LNCaP clone FGC (cell line): ENCODE measurements around the gene BMAL1.

Experiments
- DNase-seq: peaks from one replicate; pipeline ENCODE4 v3.0.0-alpha.2; 2011; ENCODE audit warnings: low read depth
- H3K4me3 ChIP-seq: 2 replicates; pipeline ENCODE4 v1.5.1; 2011; ENCODE audit warnings: mild to moderate bottlenecking, low read depth, low read length, control low read depth
- TF ChIP-seq, protein P1 (sequence below): IDR thresholded peaks from 2 replicates; pipeline ENCODE4 v1.5.1; 2012; ENCODE audit warnings: mild to moderate bottlenecking; ENCODE audit not compliant: control insufficient read depth, insufficient read depth; ENCODE audit errors: extremely low read depth

BMAL1 gene

DNA sequence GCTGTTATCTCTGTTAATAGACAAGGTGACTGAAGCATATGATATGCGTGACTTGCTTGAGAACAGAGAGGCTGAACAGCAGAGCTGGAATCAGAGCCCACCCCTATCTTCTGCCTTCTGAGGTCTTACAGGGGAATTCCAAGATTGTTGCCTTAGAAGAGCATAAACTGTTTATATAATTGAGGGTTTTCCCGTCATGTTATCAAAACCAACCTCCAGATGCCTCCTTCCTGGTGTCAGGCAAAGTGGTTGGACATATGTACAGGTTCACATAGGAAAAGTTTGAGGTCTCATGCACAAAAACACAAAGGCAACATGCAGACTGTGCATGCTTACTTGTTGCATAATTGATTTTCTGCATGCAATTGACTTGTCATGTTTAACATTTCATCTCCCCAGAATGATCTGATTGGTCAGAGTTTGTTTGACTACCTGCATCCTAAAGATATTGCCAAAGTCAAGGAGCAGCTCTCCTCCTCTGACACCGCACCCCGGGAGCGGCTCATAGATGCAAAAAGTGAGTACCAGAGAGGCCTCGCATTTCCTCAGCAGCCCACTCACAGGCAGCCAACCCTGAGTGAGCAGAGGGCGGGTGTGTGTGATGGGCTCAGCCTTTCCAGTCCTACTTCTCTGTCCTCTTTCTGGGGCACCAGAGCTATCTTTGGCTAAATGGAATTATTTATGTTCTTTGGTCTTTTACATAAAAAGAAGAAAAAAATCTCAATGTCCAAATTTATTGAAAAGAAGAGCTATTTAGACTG, 88.9 kb downstream of the BMAL1 start:
- H3K4me3 ChIP-seq, result no peak overlapping the region
- no peak for DNase-seq
- TF ChIP-seq, protein P1, sequence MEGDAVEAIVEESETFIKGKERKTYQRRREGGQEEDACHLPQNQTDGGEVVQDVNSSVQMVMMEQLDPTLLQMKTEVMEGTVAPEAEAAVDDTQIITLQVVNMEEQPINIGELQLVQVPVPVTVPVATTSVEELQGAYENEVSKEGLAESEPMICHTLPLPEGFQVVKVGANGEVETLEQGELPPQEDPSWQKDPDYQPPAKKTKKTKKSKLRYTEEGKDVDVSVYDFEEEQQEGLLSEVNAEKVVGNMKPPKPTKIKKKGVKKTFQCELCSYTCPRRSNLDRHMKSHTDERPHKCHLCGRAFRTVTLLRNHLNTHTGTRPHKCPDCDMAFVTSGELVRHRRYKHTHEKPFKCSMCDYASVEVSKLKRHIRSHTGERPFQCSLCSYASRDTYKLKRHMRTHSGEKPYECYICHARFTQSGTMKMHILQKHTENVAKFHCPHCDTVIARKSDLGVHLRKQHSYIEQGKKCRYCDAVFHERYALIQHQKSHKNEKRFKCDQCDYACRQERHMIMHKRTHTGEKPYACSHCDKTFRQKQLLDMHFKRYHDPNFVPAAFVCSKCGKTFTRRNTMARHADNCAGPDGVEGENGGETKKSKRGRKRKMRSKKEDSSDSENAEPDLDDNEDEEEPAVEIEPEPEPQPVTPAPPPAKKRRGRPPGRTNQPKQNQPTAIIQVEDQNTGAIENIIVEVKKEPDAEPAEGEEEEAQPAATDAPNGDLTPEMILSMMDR, result no peak

DNA sequence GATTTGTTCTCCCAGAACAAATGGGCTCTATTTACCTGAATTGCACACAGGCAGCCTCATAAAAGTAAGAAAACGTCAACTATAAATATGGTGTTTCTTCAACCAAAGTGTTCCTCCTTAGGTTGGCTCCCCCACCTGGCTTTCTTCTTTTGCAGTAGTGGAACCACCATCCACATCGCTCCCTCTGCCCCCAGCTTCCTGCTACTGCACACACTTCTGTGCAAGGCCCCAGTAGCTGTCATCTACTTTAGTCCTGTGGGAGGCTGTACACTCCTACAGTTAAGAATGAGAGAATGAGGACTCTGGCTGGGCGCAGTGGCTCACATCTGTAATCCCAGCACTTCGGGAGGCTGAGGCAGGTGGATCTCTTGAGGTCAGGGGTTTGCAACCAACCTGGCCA, 89.5 kb downstream of the BMAL1 start:
- DNase-seq, result no peak
- TF ChIP-seq, protein P1, result no peak
- no peak overlapping the region for H3K4me3 ChIP-seq

DNA sequence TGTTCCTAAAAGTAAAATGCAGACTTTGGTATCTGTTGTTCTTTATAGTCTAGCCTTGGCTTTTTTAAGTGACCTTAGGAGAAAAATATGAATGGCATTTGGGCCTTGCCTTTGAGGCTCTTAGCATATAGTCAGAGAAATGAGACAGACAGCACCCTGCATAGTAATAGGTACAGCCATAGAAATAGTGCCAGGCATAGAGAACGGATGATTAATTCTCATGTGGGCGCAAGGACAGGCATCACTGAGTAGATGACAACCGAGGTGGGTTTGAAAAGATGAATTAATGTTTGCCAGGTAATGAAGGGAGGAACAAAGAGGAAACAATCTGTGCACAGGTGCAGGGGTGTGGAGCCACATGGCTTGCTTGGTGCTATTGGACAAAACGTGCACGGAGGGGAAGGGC, 90.5 kb downstream of the BMAL1 start:
- no peak for DNase-seq
- H3K4me3 ChIP-seq, result no peak overlapping the region
- TF ChIP-seq, protein P1, result no peak

DNA sequence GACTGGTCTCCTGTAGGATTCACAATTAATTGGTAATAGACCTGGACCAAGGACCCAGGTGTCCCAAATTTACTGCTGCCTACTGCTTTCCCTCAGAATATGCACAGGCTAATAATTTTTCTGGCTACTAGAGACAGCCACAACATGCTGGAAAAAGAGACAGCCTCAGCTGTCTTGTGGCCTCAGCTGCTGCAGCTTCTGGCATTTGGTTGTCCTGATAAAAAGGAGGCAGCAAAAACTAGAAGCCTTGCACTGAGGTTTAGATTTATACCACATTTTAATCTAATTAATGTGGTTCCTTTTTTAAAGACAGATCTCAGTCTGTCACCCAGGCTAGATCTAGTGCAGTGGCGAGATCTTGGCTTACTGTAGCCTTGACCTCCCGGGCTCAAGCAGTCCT, 95.6 kb downstream of the BMAL1 start:
- TF ChIP-seq, protein P1, result no peak
- DNase-seq, result no peak

DNA sequence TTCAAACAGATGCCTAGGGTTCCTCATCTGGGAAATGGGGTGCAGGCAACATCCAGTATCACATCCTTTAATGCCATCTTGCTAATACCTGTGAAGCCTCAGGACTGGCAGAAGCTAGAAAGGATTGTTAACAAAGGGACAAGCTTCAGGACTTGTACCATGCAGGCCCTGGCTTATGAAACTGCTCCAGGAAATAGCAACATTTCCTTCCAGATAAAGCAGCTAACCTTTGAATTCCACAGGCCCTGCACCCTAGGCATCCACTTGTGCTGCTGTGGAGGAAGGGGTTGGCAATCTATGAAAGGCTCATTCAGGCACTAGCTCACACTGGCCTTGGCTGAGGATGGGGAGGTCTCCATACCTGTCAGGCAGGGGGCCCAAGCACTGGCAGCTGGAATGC, 98.2 kb downstream of the BMAL1 start:
- no peak overlapping the region for H3K4me3 ChIP-seq
- DNase-seq, result no peak
- TF ChIP-seq, protein P1, result no peak

More for the DNA sequence above, 95.6 kb downstream of the BMAL1 start:
- no peak overlapping the region for H3K4me3 ChIP-seq

DNA sequence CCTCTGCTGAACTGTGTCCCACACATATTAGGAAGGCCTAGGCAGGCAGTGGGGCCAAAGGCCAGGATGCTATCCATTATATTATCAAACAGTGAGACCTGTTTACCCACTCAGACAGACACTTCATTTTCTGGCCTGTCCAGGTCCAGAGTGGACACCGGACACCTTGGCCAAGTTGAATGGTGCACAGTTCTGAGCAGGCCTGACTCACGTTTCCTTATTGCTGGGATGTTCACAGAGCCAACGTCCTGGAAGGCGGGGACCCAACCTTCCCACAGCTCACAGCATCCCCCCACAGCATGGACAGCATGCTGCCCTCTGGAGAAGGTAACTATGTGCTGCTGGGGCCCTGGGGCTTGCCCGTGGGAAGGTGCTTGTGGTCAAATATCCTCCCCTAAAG, 98.8 kb downstream of the BMAL1 start:
- no peak overlapping the region for H3K4me3 ChIP-seq
- DNase-seq, result no peak
- TF ChIP-seq, protein P1, result no peak

DNA sequence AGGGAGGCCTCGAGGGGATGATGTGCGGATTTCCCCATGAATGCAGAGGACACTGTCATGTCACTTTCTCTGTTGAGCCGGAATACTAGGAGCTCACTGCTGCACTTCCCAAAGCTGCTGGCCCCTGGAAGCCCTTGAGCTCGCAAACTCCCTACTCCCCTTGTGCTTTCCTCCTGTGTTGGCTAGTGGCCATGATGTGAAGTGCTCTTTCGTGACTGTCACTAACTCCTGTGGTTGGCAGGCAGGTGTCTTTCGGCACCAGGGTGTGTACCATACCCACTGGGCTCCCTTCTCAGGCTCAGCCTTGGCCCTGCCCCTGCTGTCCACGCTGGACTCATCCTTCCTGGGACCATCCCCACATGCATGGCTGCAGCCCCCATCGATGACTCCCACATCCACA, 99.2 kb downstream of the BMAL1 start:
- DNase-seq, result no peak
- TF ChIP-seq, protein P1, result no peak
- no peak overlapping the region for H3K4me3 ChIP-seq
